ENCODE results near the gene HRH1. TPM values are rescaled to one million over a fixed set of nuclear protein-coding genes. Genes with fewer than 3 reads are reported as not detected.
A peak's percentile ranks its signal among the peaks of the same experiment; 100 is the strongest.

HRH1 gene
- total RNA-seq, 2 experiments from 2014 or later: 0.18 to 0.29 TPM

DNA sequence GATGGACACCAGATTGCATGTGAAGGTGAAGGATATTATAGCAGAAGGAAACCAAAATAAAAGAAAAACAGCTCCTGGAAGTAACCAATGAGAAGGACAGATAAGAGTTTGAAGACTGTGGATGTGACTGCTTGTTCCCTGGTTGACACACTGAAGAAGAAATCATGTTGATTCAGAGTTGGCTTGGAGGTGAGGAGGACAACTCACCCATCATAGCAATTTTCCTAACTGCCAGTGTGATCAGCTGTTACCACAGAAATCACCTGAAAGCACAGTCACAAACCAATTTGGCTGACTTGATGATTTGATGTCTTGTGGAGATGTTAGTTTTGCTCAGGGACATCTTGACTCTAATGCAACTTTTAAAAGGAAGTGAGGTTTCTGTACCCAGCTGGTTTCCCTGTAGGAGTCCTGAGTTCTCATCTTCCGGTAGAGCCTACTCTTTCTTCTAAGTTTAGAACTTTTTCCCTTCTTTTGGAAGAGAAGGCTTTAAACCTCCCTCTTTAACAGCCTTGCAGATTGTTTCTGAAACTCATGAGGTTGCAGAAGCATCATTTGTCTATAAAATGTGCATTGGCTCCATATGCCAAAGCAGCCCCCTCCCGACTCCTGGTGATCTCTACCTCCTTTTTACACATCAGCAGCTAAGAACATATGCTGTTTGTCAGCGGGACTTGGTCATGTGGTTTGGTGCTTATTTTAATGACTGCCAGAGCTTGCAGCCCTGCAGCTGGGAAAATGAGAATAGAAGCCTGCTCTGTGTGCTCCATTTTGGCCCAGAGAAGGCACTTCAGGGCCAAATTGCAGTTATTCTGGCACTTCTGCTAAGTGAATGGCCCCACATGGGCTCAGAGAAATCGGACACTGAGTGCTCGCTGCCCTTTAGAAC, 128.2 kb downstream of the HRH1 start:
- H3K27me3 Mint-ChIP-seq (ENCODE audit: low read depth): no peaks in the 10 kb centered on the region
- no peak overlapping the region for H3K4me3 Mint-ChIP-seq
- DNase-seq (no peak), ATAC-seq (no peak)
- no peaks in the 10 kb centered on the region for H3K9me3 Mint-ChIP-seq (ENCODE audit: insufficient read depth)
- ChIA-PET CTCF (interaction anchor here (1.1 to 3.5 kb wide), 2 partner anchors 9 to 19 kb away, joined by 3 to 18 read pairs; partner anchors contain the start of gene ATG7), POLR2A (interaction anchor here (1.0 to 1.6 kb wide), 2 partner anchors 10 kb away, joined by 3 to 5 read pairs; partner anchors contain the start of gene ATG7)
- H3K36me3 Mint-ChIP-seq (ENCODE audit: low read depth): peaks cover 50% of the 10 kb centered on the region
- no peak overlapping the region for H3K27ac Mint-ChIP-seq
- peaks cover 23% of the 10 kb centered on the region for H3K4me1 Mint-ChIP-seq (ENCODE audit: low read depth)

DNA sequence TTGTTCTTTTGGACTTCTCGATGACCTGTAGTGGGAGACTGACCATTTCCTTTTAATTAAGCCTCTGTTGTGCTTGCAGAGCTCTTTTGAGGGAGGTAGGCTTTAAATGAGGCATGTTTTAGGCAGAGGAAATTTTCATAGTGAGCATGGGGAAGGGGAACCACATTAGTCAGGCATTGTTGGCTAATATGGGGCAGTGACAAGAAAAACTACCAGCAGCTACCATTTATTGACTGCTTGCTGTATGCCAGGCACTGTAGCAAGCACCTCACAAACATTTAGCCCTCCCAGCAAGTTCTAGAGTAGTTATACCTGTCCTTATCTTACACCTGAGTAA, 128.8 kb downstream of the HRH1 start:
- ChIA-PET POLR2A (interaction anchor here (1.0 kb wide), 1 partner anchor 10 kb away, joined by 3 read pairs; no protein-coding TSS in a partner anchor), CTCF (interaction anchor here (3.5 kb wide), 1 partner anchor 10 kb away, joined by 18 read pairs; the partner anchor contains the start of gene ATG7)
- Mint-ChIP-seq H3K36me3 (ENCODE audit: low read depth) (peaks cover 48% of the 10 kb centered on the region), H3K27ac (no peak overlapping the region), H3K9me3 (ENCODE audit: insufficient read depth) (no peaks in the 10 kb centered on the region), H3K27me3 (ENCODE audit: low read depth) (no peaks in the 10 kb centered on the region), H3K4me3 (no peak overlapping the region), H3K4me1 (ENCODE audit: low read depth) (peaks cover 27% of the 10 kb centered on the region)
- ATAC-seq: no peak
- DNase-seq: no peak

DNA sequence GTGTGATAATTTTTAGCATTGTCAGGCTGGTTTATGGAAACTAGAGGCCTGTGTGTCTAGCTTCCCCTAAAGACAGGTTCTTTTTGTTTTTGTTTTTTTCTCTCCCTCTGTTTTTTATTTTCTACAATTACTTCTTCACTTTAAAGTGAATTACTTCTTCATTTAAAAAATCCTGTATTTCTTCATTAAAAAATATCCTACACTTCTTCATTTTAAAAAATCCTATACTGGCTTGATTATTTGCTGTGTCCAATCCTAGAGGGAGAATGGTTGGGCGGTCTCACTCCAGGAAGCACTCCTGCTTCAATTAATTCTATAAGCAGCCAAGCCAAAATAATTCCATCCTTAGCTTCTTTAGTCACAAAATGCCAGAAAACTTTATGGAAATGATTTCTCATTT, 129.7 kb downstream of the HRH1 start:
- DNase-seq (no peak), ATAC-seq (no peak)
- CTCF ChIA-PET: interaction anchor here (3.5 kb wide), 1 partner anchor 11 kb away, joined by 18 read pairs; the partner anchor contains the start of gene ATG7
- Mint-ChIP-seq H3K27ac (no peak overlapping the region), H3K4me3 (no peak overlapping the region), H3K9me3 (ENCODE audit: insufficient read depth) (no peaks in the 10 kb centered on the region), H3K27me3 (ENCODE audit: low read depth) (no peaks in the 10 kb centered on the region), H3K36me3 (ENCODE audit: low read depth) (peaks cover 48% of the 10 kb centered on the region), H3K4me1 (ENCODE audit: low read depth) (peaks cover 31% of the 10 kb centered on the region)
- POLR2A ChIA-PET: interaction anchor here (2.3 kb wide), 1 partner anchor 12 kb away, joined by 9 read pairs; the partner anchor contains the start of gene ATG7

DNA sequence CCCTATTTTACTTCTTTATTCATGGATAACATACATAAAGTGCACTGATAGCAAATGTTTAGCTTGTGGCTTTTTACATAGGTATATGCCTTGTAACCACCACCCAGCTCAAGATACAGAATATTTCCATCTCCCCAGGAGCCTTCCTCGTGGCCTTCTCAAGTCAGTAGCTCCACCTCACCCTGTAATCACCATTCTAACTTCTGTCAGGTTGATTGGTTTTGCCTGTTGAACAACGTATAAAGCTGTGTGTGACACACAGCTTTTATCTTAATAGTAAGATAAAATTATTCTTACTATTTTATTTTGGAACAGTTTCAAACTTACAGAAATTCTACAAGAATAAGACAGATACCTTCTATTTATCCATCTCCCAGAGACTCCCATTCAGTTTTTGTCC, 131.2 kb downstream of the HRH1 start:
- no peak overlapping the region for H3K27ac Mint-ChIP-seq
- ATAC-seq: no peak
- no peak overlapping the region for H3K4me3 Mint-ChIP-seq
- no peak for DNase-seq
- no peaks in the 10 kb centered on the region for H3K9me3 Mint-ChIP-seq (ENCODE audit: insufficient read depth)
- peaks cover 55% of the 10 kb centered on the region for H3K36me3 Mint-ChIP-seq (ENCODE audit: low read depth)
- ChIA-PET POLR2A (interaction anchor here (2.3 kb wide), 1 partner anchor 13 kb away, joined by 9 read pairs; the partner anchor contains the start of gene ATG7), CTCF (interaction anchor here (2.1 kb wide), 1 partner anchor 12 kb away, joined by 9 read pairs; no protein-coding TSS in a partner anchor)
- H3K27me3 Mint-ChIP-seq (ENCODE audit: low read depth): no peaks in the 10 kb centered on the region
- H3K4me1 Mint-ChIP-seq (ENCODE audit: low read depth): peaks cover 41% of the 10 kb centered on the region

DNA sequence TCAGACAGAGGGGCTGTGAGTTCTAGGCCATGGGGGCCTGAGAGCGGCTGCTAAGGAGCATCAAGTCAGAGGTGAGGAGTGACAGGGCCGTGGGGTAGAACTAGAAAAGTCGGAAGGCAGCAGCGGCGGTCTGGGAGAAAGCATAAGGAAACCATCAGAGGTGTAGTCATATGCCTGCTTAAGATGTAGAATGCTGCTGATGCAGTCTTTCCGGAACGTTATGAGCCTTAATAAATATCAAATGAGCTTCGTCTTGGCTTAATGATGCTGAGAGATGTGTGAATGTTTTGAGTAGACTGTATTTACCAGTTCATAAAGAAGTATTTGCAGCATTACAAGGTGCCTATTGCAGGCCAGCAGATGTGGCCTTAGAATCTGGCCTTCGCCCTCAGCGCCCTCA, 133.1 kb downstream of the HRH1 start:
- Mint-ChIP-seq H3K4me1 (ENCODE audit: low read depth) (peaks cover 51% of the 10 kb centered on the region), H3K36me3 (ENCODE audit: low read depth) (peaks cover 59% of the 10 kb centered on the region), H3K9me3 (ENCODE audit: insufficient read depth) (no peaks in the 10 kb centered on the region), H3K27ac (peak overlapping the region; percentile 58), H3K27me3 (ENCODE audit: low read depth) (no peaks in the 10 kb centered on the region), H3K4me3 (no peak overlapping the region)
- no peak for DNase-seq
- ChIA-PET POLR2A (interaction anchor here (0.8 to 3.1 kb wide), 3 partner anchors 13 to 240 kb away, joined by 3 to 30 read pairs (median 3); partner anchors contain the start of gene ATG7), CTCF (interaction anchor here (0.8 to 2.1 kb wide), 4 partner anchors 9 to 24 kb away, joined by 3 to 9 read pairs (median 4); no protein-coding TSS in a partner anchor)
- ATAC-seq: no peak

DNA sequence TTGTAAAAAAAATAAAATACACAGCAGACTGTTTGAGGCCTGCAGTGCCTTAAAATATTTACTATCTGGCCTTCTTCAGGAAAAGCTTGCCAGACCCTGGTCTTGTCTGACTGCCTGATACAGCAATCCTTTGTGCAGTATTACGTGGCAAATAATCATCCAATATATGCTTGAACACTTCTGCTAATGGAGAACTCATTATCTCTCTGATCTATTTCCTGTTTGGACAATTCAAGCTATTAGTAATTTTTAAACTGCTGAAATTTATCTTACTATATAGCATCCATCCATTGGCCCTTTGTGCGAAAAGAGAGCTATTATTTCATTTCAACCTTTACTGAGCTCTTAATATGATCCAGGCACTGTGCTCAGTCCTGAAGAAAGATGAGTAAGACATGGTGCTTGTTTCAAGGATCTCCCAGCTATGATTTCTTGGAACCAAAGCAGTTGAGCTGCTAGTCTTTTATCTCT, 133.8 kb downstream of the HRH1 start:
- Mint-ChIP-seq H3K4me1 (ENCODE audit: low read depth) (peaks cover 55% of the 10 kb centered on the region), H3K27ac (no peak overlapping the region), H3K4me3 (no peak overlapping the region), H3K27me3 (ENCODE audit: low read depth) (no peaks in the 10 kb centered on the region), H3K9me3 (ENCODE audit: insufficient read depth) (no peaks in the 10 kb centered on the region), H3K36me3 (ENCODE audit: low read depth) (peaks cover 57% of the 10 kb centered on the region)
- ATAC-seq (no peak), DNase-seq (no peak)
- ChIA-PET POLR2A (interaction anchor here (0.8 to 3.1 kb wide), 6 partner anchors 9 to 241 kb away, joined by 3 to 30 read pairs (median 4); partner anchors contain the start of gene ATG7), CTCF (interaction anchor here (0.6 to 4.0 kb wide), 6 partner anchors 9 to 46 kb away, joined by 3 to 32 read pairs (median 4); partner anchors contain the start of gene ATG7)

DNA sequence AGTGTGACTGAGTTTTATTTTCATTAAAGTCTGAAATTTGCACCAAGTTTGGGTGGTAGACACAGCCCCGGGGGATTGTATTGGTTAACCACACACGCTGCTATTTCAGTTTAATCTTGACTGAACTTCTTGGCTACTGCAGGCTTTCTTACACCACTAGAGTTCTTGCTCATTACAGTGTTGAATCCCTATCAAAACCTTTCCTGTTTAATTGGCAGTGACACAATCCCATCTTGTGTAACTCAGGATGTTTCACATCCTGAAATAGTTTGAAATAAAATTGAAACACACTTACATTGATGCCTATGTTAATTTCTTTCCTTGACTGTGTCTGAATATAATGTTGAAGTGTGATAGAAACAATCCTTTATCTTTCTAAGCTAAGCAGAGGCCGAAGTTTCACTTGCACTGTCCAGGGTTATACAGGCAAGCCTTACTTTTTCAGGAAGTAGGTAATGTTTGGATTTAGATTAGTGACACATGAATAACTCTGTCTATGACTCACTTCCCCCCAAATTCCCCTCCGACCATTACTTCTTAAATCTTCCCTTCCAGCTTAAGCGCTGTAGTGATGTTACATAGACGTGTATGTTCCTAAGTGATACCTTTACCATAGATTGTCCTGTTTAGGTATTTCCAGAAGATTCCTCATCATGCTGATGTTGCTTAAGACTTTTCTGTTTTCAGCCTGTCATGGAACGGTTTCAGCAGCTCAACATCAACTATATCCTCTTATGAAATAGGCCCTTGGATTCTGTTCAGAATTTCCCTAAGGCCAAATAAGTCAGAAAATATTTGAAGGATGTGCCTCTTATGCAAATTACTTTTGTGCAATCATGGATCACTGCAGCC, 134.7 kb downstream of the HRH1 start:
- CTCF ChIA-PET: interaction anchor here (0.7 to 4.0 kb wide), 6 partner anchors 10 to 46 kb away, joined by 3 to 32 read pairs (median 5); partner anchors contain the start of gene ATG7
- no peaks in the 10 kb centered on the region for H3K27me3 Mint-ChIP-seq (ENCODE audit: low read depth)
- peak overlapping the region; percentile 95 for H3K27ac Mint-ChIP-seq
- H3K9me3 Mint-ChIP-seq (ENCODE audit: insufficient read depth): no peaks in the 10 kb centered on the region
- peaks cover 48% of the 10 kb centered on the region for H3K36me3 Mint-ChIP-seq (ENCODE audit: low read depth)
- POLR2A ChIA-PET: interaction anchor here (0.9 to 3.1 kb wide), 5 partner anchors 10 to 51 kb away, joined by 3 to 30 read pairs (median 4); partner anchors contain the start of gene ATG7
- DNase-seq (peak; percentile 50), ATAC-seq (peak; percentile 49)
- H3K4me3 Mint-ChIP-seq: peak overlapping the region; percentile 45
- H3K4me1 Mint-ChIP-seq (ENCODE audit: low read depth): peaks cover 55% of the 10 kb centered on the region

DNA sequence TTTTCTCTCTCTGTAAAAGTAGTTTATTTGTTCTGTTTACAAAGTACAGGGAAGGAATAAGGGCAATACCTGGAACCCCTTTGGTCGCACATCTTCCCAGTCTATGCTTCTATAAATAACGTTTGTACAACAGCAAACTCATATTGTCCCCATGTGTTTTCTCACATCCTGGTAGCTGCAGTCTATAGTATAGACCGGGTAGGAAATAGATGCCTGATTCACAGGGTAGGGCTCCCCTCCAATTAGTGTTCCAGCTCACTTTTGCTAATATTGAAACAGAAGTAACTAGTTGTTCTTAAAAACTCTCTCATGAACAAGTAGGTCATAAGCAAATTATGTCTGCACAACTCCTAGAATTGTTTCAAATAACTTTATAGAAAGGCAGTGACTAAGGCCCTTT, 135.6 kb downstream of the HRH1 start:
- ChIA-PET POLR2A (interaction anchor here (1.8 to 3.1 kb wide), 2 partner anchors 17 to 52 kb away, joined by 4 to 30 read pairs; partner anchors contain the start of gene ATG7), CTCF (interaction anchor here (1.0 to 4.0 kb wide), 5 partner anchors 11 to 45 kb away, joined by 3 to 32 read pairs (median 4); partner anchors contain the start of gene ATG7)
- Mint-ChIP-seq H3K36me3 (ENCODE audit: low read depth) (peaks cover 47% of the 10 kb centered on the region), H3K27me3 (ENCODE audit: low read depth) (no peaks in the 10 kb centered on the region), H3K27ac (peak overlapping the region; percentile 95), H3K4me3 (no peak overlapping the region), H3K4me1 (ENCODE audit: low read depth) (peaks cover 55% of the 10 kb centered on the region), H3K9me3 (ENCODE audit: insufficient read depth) (no peaks in the 10 kb centered on the region)
- no peak for DNase-seq
- ATAC-seq: no peak

DNA sequence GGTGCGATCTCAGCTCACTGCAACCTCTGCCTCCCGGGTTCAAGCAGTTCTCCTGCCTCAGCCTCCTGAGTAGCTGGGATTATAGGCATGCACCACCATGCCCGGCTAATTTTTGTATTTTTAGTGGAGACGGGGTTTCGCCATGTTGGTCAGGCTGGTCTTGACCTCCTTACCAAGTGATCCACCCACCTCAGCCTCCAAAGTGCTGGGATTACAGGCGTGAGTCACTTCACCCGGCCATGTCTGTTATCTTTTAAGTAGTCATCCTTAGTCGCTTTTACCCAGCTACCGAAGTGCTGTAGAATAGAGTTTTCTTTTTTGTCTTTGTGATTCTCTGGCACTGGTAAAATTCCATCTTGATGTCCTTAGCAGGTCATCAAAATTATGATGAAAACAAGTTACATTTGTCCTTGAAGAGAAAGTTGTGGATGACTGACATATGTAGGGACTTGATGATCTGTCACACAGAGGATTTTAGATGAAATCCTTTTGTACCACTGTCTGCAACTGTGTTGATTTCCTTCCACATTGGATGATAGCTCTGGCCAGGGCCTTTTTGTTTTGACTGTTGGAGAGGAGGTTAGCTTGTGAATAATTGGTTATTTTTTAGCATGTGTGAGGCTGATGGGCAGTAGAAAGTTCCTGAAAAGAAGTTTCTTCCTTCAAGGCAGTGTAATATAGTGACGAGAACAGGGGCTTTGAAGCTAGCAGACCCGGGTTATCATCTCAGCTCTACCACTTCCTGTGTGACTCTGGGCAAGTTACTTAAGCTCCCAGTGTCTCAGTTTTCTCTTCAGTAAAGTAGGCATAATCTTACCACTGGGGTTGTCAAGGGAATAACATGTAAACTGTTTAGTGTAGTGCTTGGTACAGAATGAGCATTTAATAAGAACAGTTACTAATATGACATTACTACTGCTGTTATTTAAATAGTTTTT, 136.7 kb downstream of the HRH1 start:
- peak; percentile 64 for DNase-seq

DNA sequence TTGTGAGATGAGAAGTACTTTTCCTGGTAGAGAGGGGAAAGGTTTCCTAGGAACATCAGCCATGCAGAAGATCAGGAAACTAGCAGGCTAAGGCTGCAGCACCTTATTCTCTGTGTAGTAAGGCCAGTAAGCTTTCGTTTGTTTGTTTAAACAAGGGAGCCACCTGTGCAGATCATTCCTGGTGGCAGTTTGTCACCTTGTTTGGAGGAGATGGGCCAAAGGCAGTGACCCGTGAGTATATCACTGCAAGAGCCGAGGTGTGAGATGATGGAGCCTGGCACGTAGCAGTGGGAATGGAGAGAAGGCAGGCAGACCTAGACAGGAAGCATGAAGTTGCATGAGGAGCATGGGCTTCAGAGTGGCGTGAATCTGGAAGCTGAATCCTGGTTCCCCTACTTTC, 137.5 kb downstream of the HRH1 start:
- ATAC-seq (peak; percentile 13), DNase-seq (no peak)
- Mint-ChIP-seq H3K4me1 (ENCODE audit: low read depth) (peaks cover 55% of the 10 kb centered on the region), H3K9me3 (ENCODE audit: insufficient read depth) (no peaks in the 10 kb centered on the region), H3K4me3 (peak overlapping the region; percentile 39), H3K27me3 (ENCODE audit: low read depth) (no peaks in the 10 kb centered on the region), H3K27ac (peak overlapping the region; percentile 95), H3K36me3 (ENCODE audit: low read depth) (peaks cover 53% of the 10 kb centered on the region)
- ChIA-PET POLR2A (interaction anchor here (0.8 to 3.0 kb wide), 3 partner anchors 14 to 519 kb away, joined by 3 to 33 read pairs (median 3); partner anchors contain the start of gene ATG7), CTCF (interaction anchor here (1.0 to 4.0 kb wide), 7 partner anchors 10 to 56 kb away, joined by 3 to 32 read pairs (median 5); partner anchors contain the start of gene ATG7)

More for the DNA sequence above, 136.7 kb downstream of the HRH1 start:
- H3K4me1 Mint-ChIP-seq (ENCODE audit: low read depth): peaks cover 55% of the 10 kb centered on the region
- H3K36me3 Mint-ChIP-seq (ENCODE audit: low read depth): peaks cover 45% of the 10 kb centered on the region
- peak; percentile 92 for ATAC-seq
- ChIA-PET POLR2A (interaction anchor here (0.8 to 3.0 kb wide), 5 partner anchors 10 to 520 kb away, joined by 3 to 33 read pairs (median 3); partner anchors contain the start of gene ATG7), CTCF (interaction anchor here (1.0 to 4.0 kb wide), 8 partner anchors 11 to 55 kb away, joined by 3 to 32 read pairs (median 4); partner anchors contain the start of gene ATG7)
- H3K27ac Mint-ChIP-seq: peak overlapping the region; percentile 95
- no peaks in the 10 kb centered on the region for H3K9me3 Mint-ChIP-seq (ENCODE audit: insufficient read depth)
- H3K27me3 Mint-ChIP-seq (ENCODE audit: low read depth): no peaks in the 10 kb centered on the region
- H3K4me3 Mint-ChIP-seq: peak overlapping the region; percentile 39

Data from activated CD8-positive, alpha-beta T cell treated with anti-CD3 and anti-CD28 coated beads, Interleukin-2, amount 10 ng/mL, durations not matched to agents 7 days and 5 days (primary cell).